Spinal cord (tissue), 10 donors: ENCODE data around the gene DDX21. TPM values are rescaled to one million over a fixed set of nuclear protein-coding genes. Genes with fewer than 3 reads are reported as not detected.
"Not testable (repeated sequence)": the region's sequence is repeated elsewhere in the genome, so short reads cannot be mapped to it uniquely, and the experiment has no call there.

Experiments used
- DNase-seq, 6 donors: peaks; one replicate each; pipeline versions ENCODE4 v3.0.0 to v3.0.0-alpha.2; 2013 to 2015; ENCODE audit warnings: low spot score in 6 of 6, low read depth in 4 of 6
- H3K27ac ChIP-seq: one replicate; pipeline ENCODE4 v1.5.1; 2013; ENCODE audit warnings: low read depth, low read length, control low read depth
- H3K27me3 ChIP-seq: one replicate; pipeline ENCODE4 v1.6.1; 2013; ENCODE audit warnings: low read length; ENCODE audit not compliant: control insufficient read depth, insufficient read depth
- H3K36me3 ChIP-seq: one replicate; pipeline ENCODE4 v1.6.1; 2013; ENCODE audit warnings: low read length; ENCODE audit not compliant: control insufficient read depth, insufficient read depth
- H3K4me1 ChIP-seq: one replicate; pipeline ENCODE4 v1.6.1; 2013; ENCODE audit warnings: low read length; ENCODE audit not compliant: control insufficient read depth, insufficient read depth
- H3K4me3 ChIP-seq: one replicate; pipeline ENCODE4 v1.5.1; 2013; ENCODE audit warnings: low read depth, low read length, control low read depth
- H3K9me3 ChIP-seq: one replicate; pipeline ENCODE4 v1.6.1; 2013; ENCODE audit warnings: low read length; ENCODE audit not compliant: control insufficient read depth, insufficient read depth
- WGBS: methylation state at CpG from one replicate; pipeline ENCODE4 v1.1.5; 2013; ENCODE audit warnings: missing lambda C conversion rate; ENCODE audit not compliant: insufficient coverage; 5-methylcytosine and 5-hydroxymethylcytosine counted together
- polyA plus RNA-seq, 2 donors: library from polyadenylated mRNA; unstranded; fragments of 120-200 nt; gene quantifications; one replicate each; pipeline ENCODE4 v1.2.1, GENCODE V29; 2013; ENCODE audit not compliant: insufficient read length in 2 of 2
- total RNA-seq, 2 donors: library from RNA; depleted of rRNA in 1 of 2; stranded (reverse); fragments of 120-200 nt in 1 of 2; fragments of >200 nt in 1 of 2; gene quantifications; one replicate each; pipeline versions ENCODE4 v1.2.3 to v1.2.4, GENCODE V29; 2013 to 2014
- donor health status: healthy.

DDX21 gene
- total and polyA plus RNA-seq, 4 donors, result 26.6 to 40.5 (median 34.3) TPM

DNA sequence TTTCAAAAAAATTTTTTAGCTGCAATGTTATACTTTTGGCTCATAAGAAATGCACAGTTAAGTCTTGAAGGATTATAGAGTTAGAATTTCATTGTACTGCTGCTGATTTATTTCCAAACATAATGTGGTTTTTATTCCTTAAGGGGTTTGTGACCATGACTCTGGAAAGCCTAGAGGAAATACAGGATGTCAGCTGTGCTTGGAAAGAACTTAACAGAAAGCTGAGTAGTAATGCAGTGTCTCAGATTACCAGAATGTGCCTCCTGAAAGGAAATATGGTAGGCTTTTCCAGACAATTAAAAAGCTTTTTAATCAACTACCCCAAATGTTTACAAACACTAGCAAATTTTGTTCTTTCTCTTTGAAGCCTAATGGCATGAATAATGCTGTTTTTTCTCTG lies 15.1 kb upstream of the DDX21 start:
- not testable (repeated sequence) for H3K4me1 ChIP-seq, H3K4me3 ChIP-seq, DNase-seq, H3K9me3 ChIP-seq, H3K27ac ChIP-seq, H3K27me3 ChIP-seq
- peaks cover 34% of the 10 kb centered on the region for H3K36me3 ChIP-seq

DNA sequence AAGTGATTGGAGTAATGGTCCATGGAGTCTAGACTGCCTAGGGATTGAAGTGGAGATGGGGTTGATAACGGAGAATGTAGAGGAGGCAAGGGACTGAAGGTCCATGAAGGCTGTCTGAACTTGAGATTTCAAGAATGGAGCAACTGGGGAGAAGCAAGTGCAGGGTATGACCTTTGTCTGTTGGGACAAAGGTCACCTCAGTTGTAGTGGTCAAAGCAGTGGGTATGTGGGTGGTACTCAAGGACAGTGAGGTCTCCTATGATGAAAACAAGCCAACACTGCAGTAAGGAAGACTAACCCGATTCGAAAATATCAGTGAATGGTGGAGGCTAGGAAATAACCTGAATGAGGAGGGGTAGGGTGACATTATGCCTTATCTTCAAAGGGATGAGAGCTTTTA lies 5.4 kb upstream of the DDX21 start:
- no peak overlapping the region for H3K27ac ChIP-seq
- no peaks in the 10 kb centered on the region for H3K27me3 ChIP-seq
- DNase-seq, result no peak
- H3K36me3 ChIP-seq, result peaks cover 33% of the 10 kb centered on the region
- H3K4me3 ChIP-seq, result no peak overlapping the region
- peaks cover 4% of the 10 kb centered on the region for H3K4me1 ChIP-seq
- no peaks in the 10 kb centered on the region for H3K9me3 ChIP-seq
- 88% methylated on average over 3 of the region's 3 CpGs for WGBS

DNA sequence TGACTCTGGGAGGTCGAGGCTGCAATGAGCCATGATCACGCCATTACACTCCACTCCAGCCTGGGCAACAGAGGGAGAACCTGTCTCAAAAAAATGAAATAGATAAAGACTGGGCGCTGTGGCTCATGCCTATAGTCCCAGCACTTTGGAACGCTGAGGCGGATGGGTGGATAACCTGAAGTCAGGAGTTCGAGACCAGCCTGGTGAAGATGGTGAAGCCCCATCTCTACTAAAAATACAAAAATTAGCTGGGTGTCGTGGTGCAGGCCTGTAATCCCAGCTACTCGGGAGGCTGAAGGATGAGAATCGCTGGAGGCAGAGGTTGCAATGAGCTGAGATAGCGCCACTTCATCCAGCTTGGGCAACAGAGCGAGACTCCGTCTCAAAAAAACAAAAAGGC lies 1.1 kb upstream of the DDX21 start:
- Histone ChIP-seq H3K36me3 (peaks cover 5% of the 10 kb centered on the region), H3K27ac (no peak overlapping the region), H3K4me3 (no peak overlapping the region), H3K27me3 (no peaks in the 10 kb centered on the region), H3K4me1 (peaks cover 10% of the 10 kb centered on the region), H3K9me3 (no peaks in the 10 kb centered on the region)
- DNase-seq, result no peak
- 100% methylated on average over 5 of the region's 12 CpGs for WGBS

DNA sequence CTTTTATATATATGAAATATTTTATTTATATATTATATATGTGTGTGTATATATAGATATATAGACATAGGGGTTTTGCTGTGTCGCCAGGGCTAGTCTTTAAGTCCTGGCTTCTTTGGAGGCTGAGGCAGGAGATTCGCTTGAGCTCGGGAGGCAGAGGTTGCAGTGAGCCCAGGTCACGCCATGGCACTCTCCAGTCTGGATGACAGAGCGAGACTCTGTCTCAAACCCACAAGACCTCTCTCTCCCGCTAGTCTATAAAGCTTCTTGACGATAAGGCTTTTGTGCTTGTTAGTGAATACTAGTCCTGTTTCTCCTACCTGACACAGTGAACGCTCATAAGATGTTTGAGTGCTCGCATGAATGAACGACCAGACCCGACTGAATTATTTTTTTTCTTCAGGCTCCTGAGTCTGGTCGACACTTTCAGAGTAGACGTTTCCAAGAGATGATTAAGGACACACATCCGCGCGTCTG lies 577 bp upstream of the DDX21 start:
- Histone ChIP-seq H3K4me3 (peak overlapping the region; percentile 76), H3K36me3 (peaks cover 6% of the 10 kb centered on the region), H3K27me3 (no peaks in the 10 kb centered on the region), H3K27ac (peak overlapping the region; percentile 75), H3K4me1 (peaks cover 10% of the 10 kb centered on the region), H3K9me3 (no peaks in the 10 kb centered on the region)
- WGBS, result 8% methylated on average over 12 of the region's 16 CpGs
- DNase-seq, result no peak

DNA sequence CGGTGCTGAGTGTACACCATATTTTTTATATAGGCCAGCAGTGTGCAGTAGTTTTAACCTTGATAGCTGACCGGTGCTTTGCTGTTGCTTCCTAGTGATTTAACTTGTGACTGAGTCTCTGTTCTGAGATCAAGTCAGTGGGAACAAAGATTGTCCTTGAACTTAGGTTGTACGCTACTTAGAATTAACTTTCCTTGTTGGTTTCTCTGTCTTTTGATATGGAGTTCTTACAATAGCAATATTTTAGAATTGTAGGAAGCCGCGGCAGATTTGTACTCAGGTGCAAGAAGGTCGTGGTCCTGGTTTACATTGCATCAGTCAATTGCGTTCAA lies 1.3 kb downstream of the DDX21 start:
- WGBS, result 60% methylated on average over 4 of the region's 7 CpGs
- no peaks in the 10 kb centered on the region for H3K27me3 ChIP-seq
- no peak for DNase-seq
- H3K36me3 ChIP-seq, result peaks cover 10% of the 10 kb centered on the region
- no peak overlapping the region for H3K27ac ChIP-seq
- H3K9me3 ChIP-seq, result no peaks in the 10 kb centered on the region
- peaks cover 10% of the 10 kb centered on the region for H3K4me1 ChIP-seq
- H3K4me3 ChIP-seq, result peak overlapping the region; percentile 76

DNA sequence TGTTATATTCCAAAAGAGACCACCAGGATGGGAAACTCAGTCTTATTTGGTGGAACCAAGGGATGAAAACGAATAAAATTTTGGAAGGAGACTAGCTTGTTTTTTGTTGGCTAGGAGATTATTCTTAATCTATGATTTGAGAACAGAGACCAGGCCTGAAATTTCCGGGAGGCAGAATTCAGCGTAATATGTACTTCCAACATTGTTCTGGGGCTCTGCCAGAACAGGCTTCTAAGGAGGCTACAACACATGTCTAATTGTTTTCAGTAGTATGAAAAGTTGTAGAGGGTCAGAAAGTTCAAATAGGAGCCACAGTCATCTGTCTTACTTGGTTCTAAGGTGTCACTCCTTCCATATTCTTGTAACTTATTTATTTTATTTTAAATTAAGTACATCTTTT lies 1.7 kb downstream of the DDX21 start:
- Histone ChIP-seq H3K4me1 (peaks cover 10% of the 10 kb centered on the region), H3K27me3 (no peaks in the 10 kb centered on the region), H3K36me3 (peaks cover 12% of the 10 kb centered on the region), H3K27ac (no peak overlapping the region), H3K9me3 (no peaks in the 10 kb centered on the region), H3K4me3 (peak overlapping the region; percentile 76)
- DNase-seq, result no peak
- WGBS, result 79% methylated on average over 3 of the region's 3 CpGs

DNA sequence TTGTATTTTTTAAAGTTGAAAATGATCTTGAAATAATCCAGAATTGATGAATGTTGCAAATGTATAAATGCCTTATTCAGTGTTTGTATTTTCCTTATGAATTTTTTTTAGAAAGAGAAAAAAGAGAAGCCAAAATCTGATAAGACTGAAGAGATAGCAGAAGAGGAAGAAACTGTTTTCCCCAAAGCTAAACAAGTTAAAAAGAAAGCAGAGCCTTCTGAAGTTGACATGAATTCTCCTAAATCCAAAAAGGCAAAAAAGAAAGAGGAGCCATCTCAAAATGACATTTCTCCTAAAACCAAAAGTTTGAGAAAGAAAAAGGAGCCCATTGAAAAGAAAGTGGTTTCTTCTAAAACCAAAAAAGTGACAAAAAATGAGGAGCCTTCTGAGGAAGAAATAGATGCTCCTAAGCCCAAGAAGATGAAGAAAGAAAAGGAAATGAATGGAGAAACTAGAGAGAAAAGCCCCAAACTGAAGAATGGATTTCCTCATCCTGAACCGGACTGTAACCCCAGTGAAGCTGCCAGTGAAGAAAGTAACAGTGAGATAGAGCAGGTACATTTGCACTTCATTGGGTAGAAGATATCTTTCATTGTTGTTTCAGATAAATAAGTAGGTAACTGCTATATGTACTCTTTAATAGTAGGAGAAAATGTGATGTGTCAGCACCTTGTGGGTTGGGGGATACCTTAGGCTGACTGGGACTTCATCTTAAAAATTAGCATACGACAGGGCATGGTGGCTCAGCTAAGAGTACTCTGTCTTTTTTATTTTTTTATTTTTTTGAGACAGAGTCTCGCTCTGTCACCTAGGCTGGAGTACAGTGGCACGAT lies 3.9 kb downstream of the DDX21 start:
- Histone ChIP-seq H3K4me3 (no peak overlapping the region), H3K9me3 (no peaks in the 10 kb centered on the region), H3K27ac (no peak overlapping the region), H3K4me1 (peaks cover 8% of the 10 kb centered on the region), H3K36me3 (peaks cover 25% of the 10 kb centered on the region), H3K27me3 (no peaks in the 10 kb centered on the region)
- DNase-seq, result no peak
- WGBS, result 100% methylated on average over 1 of the region's 4 CpGs

DNA sequence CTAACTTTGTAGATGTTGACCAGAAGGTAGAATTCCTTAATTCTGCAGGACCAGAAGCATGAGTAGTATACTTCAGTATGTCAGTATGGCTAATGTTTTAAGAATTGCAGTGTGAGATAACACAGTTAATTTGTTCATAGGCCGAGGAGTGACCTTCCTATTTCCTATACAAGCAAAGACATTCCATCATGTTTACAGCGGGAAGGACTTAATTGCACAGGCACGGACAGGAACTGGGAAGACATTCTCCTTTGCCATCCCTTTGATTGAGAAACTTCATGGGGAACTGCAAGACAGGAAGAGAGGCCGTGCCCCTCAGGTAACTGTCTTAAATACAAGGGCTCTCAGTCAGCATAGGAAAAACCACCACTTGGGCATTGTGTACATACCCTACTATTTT lies 7.2 kb downstream of the DDX21 start:
- Histone ChIP-seq H3K4me1 (no peaks in the 10 kb centered on the region), H3K4me3 (no peak overlapping the region), H3K27ac (no peak overlapping the region), H3K27me3 (no peaks in the 10 kb centered on the region), H3K36me3 (peaks cover 45% of the 10 kb centered on the region), H3K9me3 (no peaks in the 10 kb centered on the region)
- no peak for DNase-seq
- 100% methylated on average over 2 of the region's 4 CpGs for WGBS

DNA sequence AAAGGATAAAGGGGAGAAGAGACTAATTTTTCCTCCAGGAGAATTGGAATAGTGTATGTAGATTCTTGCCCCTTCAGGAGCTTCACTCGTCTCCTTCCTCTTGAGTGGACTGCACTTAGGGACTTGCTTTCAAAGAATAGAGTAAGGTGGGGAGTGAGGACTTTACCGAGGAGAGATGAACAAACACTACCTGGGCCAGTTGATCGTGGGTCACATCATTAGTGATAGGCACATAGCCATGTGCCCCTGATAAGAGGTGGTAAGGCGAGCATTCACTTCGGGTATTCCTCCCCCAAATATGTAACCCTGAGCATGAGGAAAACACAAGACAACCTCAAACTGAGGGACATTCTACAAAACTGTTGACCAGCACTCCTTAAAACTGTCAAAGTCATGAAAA lies 18.0 kb downstream of the DDX21 start:
- no peak overlapping the region for H3K27ac ChIP-seq
- H3K4me3 ChIP-seq, result no peak overlapping the region
- no peak for DNase-seq
- H3K27me3 ChIP-seq, result no peaks in the 10 kb centered on the region
- WGBS, result 93% methylated on average over 2 of the region's 5 CpGs
- H3K36me3 ChIP-seq, result peaks cover 54% of the 10 kb centered on the region
- H3K4me1 ChIP-seq, result no peaks in the 10 kb centered on the region
- no peaks in the 10 kb centered on the region for H3K9me3 ChIP-seq

DNA sequence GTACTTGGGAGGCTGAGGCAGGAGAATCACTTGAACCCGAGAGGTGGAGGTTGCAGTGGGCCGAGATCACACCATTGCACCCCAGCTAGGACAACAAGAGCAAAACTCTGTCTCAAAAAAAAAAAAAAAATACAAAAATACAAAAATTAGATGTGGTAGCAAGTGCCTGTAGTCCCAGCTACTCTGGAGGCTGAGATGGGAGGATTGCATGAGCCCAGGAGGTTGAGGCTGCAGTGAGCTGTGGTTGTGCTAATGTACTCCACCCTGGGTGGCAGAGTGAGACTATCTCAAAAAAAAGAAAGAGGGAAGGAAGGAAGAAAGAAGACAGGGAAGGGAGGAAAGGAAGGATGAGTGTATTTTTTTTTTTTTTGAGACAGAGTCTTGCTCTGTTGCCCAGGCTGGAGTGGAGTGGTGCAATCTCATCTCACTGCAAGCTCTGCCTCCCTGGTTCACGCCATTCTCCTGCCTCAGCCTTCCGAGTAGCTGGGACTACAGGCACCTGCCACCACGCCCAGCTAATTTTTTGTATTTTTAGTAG lies 20.0 kb downstream of the DDX21 start:
- not testable (repeated sequence) for H3K9me3 ChIP-seq, H3K27ac ChIP-seq, H3K4me3 ChIP-seq, H3K27me3 ChIP-seq, H3K4me1 ChIP-seq, DNase-seq
- peaks cover 52% of the 10 kb centered on the region for H3K36me3 ChIP-seq
- WGBS, result no CpG with 5 or more reads among the region's 5 CpGs
